Mucosa of descending colon (tissue), 3 donors: ENCODE results near the gene DOK5. TPM values are rescaled to one million over a fixed set of nuclear protein-coding genes. Genes with fewer than 3 reads are reported as not detected.

ENCODE experiments used
- ATAC-seq: fragments of 200-7000 bp; cut with Tn5 transposase; one replicate; pipeline ENCODE4 v1.9.1; 2020; ENCODE audit warnings: mild to moderate bottlenecking, moderate library complexity
- DNase-seq, 3 donors: peaks; one replicate each; pipeline ENCODE4 v3.0.0-alpha.2; 2020
- H3K36me3 ChIP-seq: fragments of 200-600 bp; one replicate; pipeline ENCODE4 v1.8.0; 2021; ENCODE audit warnings: low read depth, mild to moderate bottlenecking
- H3K4me1 ChIP-seq: fragments of 200-600 bp; one replicate; pipeline ENCODE4 v1.8.0; 2021; ENCODE audit warnings: low read depth, mild to moderate bottlenecking
- H3K4me3 ChIP-seq: fragments of 200-600 bp; one replicate; pipeline ENCODE4 v1.8.0; 2021; ENCODE audit warnings: mild to moderate bottlenecking
- H3K9me3 ChIP-seq: fragments of 200-600 bp; one replicate; pipeline ENCODE4 v1.8.0; 2021; ENCODE audit warnings: mild to moderate bottlenecking
- CTCF ChIP-seq: fragments of 200-600 bp; IDR thresholded peaks from one replicate; pipeline ENCODE4 v1.8.0; 2022; ENCODE audit warnings: antibody characterized with exemption, mild to moderate bottlenecking
- intact Hi-C, 2 donors: fragments of 100-400 bp; cut with DNase I in 1 of 2; cut with micrococcal nuclease in 1 of 2; formaldehyde crosslinking; loops; one replicate each; pipeline versions ENCODE4 v1.11.0 to v1.11.1; 2022; cut with DNase I, micrococcal nuclease
- total RNA-seq, 3 donors: library from RNA; stranded (reverse); fragmentation: NEBNext Ultra II Directional in 2 of 3; extraction: Animal tissue kit (Norgen Biotek cat#: 25700) in 2 of 3; gene quantifications; one replicate each; pipeline versions ENCODE4 v1.2.1 to v1.2.4, GENCODE V29; 2021 to 2023
- donor health status: DM: no; HTN: no; CAD: no; lungs with moderate emphysema.
- donor health status: DM: no; HTN: no; CAD: no.
- donor health status: DM: no; HTN: yes; CAD: no.

The DOK5 gene
- total RNA-seq, 3 donors from 2014 or later, result 0.29 to 2.3 (median 0.67) TPM

GRCh38 chr20:54452277-54452676 is 23.1 kb upstream of the DOK5 start:
- ATAC-seq (no peak), DNase-seq (no peak)
- Histone ChIP-seq H3K36me3 (no peaks in the 10 kb centered on the region), H3K4me1 (no peaks in the 10 kb centered on the region), H3K9me3 (no peaks in the 10 kb centered on the region), H3K4me3 (no peak overlapping the region)
- no peak for TF ChIP-seq CTCF
- intact Hi-C loops, result no loop called here

GRCh38 chr20:54454982-54455381 is 20.4 kb upstream of the DOK5 start:
- no peak for TF ChIP-seq CTCF
- ATAC-seq (no peak), DNase-seq (no peak)
- no peak overlapping the region for H3K4me3 ChIP-seq
- no peaks in the 10 kb centered on the region for H3K36me3 ChIP-seq
- intact Hi-C loops, result no loop called here
- H3K9me3 ChIP-seq, result no peaks in the 10 kb centered on the region
- no peaks in the 10 kb centered on the region for H3K4me1 ChIP-seq

GRCh38 chr20:54456423-54456822 is 19.0 kb upstream of the DOK5 start:
- H3K36me3 ChIP-seq, result no peaks in the 10 kb centered on the region
- H3K4me1 ChIP-seq, result no peaks in the 10 kb centered on the region
- ATAC-seq, result no peak
- no peak for TF ChIP-seq CTCF
- intact Hi-C loops, result no loop called here
- no peaks in the 10 kb centered on the region for H3K9me3 ChIP-seq
- no peak overlapping the region for H3K4me3 ChIP-seq
- DNase-seq, result no peak

GRCh38 chr20:54456961-54457360 is 18.4 kb upstream of the DOK5 start:
- H3K4me3 ChIP-seq, result no peak overlapping the region
- intact Hi-C loops, result no loop called here
- no peaks in the 10 kb centered on the region for H3K36me3 ChIP-seq
- ATAC-seq, result no peak
- no peak for DNase-seq
- TF ChIP-seq CTCF, result no peak
- H3K4me1 ChIP-seq, result no peaks in the 10 kb centered on the region
- no peaks in the 10 kb centered on the region for H3K9me3 ChIP-seq

GRCh38 chr20:54458219-54458618 is 17.2 kb upstream of the DOK5 start:
- TF ChIP-seq CTCF, result no peak
- ATAC-seq (no peak), DNase-seq (no peak)
- no peak overlapping the region for H3K4me3 ChIP-seq
- H3K36me3 ChIP-seq, result no peaks in the 10 kb centered on the region
- H3K9me3 ChIP-seq, result no peaks in the 10 kb centered on the region
- intact Hi-C loops, result no loop called here
- no peaks in the 10 kb centered on the region for H3K4me1 ChIP-seq

- ATAC-seq (no peak), DNase-seq (no peak)
- H3K36me3 ChIP-seq, result no peaks in the 10 kb centered on the region
- intact Hi-C loops, result no loop called here
- no peak for TF ChIP-seq CTCF
- no peaks in the 10 kb centered on the region for H3K4me1 ChIP-seq
- no peak overlapping the region for H3K4me3 ChIP-seq
- no peaks in the 10 kb centered on the region for H3K9me3 ChIP-seq
Measured at GRCh38 chr20:54459279-54459678, 16.1 kb upstream of the DOK5 start.
